HG03108 (cell line): ENCODE data around the gene ADNP.
"Not testable (repeated sequence)": the region's sequence is repeated elsewhere in the genome, so short reads cannot be mapped to it uniquely, and the experiment has no call there.

ENCODE experiments used
- ATAC-seq: cut with Tn5 transposase; IDR thresholded peaks from one replicate; pipeline ENCODE4 v1.9.1; 2021; ENCODE audit warnings: moderate library complexity; ENCODE audit not compliant: unreplicated experiment

Gene ADNP

DNA sequence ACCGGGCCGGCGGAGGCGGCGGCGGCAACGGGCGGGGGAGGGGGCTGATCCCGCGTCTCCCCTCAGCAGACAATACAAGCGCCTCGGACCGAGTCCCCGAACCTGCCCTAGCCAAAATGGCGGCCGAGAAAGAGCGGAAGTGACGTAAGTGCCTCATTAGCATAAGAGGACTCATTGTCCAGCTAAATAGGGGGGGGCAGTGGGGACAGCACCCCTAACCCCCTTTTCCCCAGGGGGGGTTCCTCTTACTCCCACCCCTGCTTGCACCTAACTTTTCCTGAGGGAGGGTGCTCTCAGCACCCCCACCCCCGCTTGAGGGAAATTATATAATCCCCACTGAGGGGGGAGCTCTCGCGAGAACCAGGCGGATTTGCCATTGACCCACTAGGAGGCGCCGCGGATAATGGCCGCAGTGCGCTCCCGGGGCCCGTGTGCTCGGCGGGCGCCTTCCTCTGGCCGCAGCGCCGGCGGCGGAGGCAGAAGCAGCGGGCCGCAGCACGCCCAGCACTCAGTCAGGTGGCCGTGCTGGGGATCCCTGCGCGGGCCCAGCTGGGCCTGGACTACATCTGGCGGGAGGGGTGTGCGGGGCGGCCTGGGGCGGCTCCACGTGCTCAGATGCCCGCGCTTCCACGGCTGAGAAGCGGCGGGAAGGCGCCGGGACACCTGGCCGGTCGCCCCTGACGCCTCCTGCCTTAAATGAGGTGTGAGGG, at the start of gene ADNP:
ADNP (minus strand) TSS at position 132 of the 710 bp plus-strand sequence. CDS start 27,441 bp downstream, outside the sequence.
- peak; percentile 52 for ATAC-seq

- no peak for ATAC-seq
Observed at GRCh38 chr20:50980071-50980681, 48.9 kb upstream of the ADNP start.

DNA sequence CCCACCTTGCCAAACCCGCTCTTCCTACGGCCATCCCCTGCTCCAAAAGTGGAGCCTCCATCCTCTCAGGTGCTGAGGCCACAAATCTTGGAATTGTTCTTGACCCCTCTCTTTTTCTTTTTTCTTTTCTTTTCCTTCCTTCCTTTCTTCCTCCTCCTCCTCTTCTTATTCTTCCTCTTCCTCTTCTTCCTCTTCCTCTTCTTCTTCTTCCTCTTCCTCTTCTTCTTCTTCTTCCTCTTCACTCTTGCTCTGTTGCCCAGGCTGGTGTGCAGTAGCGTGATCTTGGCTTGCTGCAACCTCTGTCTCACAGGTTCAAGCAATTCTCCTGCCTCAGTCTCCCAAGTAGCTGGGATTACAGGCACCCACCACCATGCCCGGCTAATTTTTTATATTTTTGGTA, 47.3 kb upstream of the ADNP start:
- not testable (repeated sequence) for ATAC-seq

- no peak for ATAC-seq
Observed at GRCh38 chr20:50977066-50978021, 46.1 kb upstream of the ADNP start.

DNA sequence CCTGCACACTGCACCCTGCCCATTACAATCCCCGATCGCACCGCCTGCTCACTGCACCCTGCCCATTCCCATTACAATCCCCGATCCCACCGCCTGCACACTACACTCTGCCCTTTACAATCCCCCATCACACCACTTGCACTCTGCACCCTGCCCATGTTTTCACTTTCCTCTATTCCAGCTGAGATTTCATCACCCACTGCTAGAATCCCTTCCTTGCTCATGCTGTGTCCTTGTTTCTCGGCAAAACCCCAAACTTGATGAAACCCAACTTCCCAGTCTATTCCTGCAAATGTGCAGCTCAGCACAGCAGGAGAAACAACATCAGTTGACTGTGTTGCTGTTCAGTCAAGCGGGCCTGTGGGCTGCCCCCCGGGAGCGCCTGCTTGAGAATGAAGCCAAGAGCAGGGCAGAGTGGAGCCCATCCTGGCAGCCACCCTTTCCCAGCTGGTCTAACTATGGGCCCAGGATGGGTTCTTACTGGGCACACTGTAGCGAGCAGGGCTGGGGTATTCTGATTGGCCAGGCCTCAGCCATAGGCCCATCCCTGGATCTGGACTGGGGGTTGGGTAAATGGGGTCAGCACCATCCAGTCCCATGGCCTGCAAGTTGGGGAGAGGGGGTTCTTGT, 44.6 kb upstream of the ADNP start:
- no peak for ATAC-seq

DNA sequence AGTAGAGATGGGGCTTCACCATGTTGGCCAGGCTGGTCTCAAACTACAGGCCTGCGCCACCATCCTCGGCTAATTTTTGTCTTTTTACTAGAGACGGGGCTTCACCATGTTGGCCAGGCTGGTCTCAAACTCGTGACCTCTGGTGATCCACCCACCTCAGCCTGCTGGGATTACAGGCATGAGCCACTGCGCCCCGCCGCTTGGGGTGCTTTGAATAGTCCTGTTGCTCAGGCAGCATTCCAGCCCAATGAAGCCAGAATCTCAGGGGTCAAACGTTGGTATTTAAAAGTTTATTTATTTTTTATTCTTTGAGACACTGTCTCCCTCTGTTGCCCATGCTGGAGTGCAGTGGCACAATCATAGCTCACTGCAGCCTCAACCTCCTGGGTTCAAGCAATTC, 38.7 kb upstream of the ADNP start:
- ATAC-seq = no peak

DNA sequence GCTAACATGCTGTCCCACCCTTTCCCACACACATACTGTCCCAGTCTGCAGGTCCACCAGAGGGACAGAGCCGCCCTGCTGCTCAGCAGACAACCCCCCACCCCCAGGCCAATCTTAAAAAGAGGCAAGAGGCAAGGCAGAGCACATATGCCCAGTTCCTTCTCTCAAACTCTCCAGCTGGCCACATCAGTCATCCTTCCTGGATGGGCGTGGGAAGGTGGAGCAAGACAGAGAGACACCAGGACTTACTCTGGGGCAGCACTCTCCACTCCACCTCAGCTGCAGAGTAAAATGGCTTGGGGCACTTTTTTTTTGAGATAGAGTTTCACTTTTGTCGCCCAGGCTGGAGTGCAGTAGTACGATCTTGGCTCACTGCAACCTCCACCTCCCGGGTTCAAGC, 38.2 kb upstream of the ADNP start:
- no peak for ATAC-seq

GRCh38 chr20:50968289-50968688, 37.1 kb upstream of the ADNP start:
- no peak for ATAC-seq

DNA sequence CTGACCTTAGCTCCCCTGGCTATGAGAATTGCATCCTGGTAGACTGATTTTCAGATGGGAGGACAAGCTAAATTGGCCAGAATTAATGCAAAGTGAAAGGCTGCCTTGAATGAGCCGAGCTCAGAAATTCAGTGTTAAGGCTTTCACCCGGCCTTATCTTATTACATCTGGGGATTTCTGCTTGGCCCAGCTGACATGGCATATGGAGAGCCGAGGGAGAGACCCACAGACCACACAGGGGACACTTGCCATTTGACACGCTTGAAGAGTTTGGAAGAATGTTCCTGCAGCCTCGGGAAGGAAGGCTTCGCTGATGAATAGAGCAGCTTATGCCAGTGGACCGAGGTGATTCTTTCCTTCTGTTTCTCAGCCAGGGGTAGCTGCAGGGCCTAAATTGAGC, 36.3 kb upstream of the ADNP start:
- ATAC-seq = no peak

GRCh38 chr20:50959543-50960126, 28.4 kb upstream of the ADNP start:
- no peak for ATAC-seq

DNA sequence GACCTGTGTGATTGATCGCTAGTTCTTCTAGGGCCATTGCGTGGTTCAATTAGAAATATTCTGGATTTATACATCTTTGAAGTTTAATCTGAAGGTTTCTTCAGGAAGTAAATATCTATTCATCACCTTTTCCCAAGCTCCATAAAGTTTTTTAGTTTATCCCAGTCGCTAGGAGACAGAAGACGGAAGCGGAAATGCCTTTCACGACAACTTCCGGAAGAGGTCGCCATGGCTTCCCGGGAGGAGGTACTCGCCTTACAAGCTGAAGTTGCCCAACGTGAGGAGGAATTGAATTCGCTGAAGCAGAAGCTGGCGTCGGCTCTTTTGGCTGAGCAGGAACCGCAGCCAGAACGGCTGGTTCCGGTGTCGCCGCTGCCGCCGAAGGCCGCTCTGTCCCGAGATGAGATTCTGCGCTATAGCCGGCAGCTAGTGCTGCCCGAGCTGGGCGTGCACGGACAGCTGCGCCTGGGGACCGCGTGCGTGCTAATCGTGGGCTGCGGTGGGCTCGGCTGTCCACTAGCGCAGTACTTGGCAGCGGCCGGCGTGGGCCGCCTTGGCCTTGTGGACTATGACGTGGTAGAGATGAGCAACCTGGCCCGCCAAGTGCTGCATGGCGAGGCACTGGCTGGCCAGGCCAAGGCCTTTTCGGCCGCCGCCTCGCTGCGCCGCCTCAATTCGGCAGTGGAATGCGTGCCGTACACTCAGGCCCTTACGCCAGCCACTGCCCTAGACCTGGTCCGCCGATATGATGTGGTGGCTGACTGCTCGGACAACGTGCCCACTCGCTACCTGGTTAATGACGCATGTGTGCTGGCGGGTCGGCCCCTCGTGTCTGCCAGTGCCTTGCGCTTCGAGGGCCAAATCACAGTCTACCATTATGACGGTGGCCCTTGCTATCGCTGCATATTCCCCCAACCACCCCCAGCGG, 27.6 kb upstream of the ADNP start, which contains the start of gene MOCS3:
MOCS3 (plus strand) TSS at position 204 of the 928 bp plus-strand sequence; CDS start at position 229, 25 bp downstream.
- peak; percentile 72 for ATAC-seq

DNA sequence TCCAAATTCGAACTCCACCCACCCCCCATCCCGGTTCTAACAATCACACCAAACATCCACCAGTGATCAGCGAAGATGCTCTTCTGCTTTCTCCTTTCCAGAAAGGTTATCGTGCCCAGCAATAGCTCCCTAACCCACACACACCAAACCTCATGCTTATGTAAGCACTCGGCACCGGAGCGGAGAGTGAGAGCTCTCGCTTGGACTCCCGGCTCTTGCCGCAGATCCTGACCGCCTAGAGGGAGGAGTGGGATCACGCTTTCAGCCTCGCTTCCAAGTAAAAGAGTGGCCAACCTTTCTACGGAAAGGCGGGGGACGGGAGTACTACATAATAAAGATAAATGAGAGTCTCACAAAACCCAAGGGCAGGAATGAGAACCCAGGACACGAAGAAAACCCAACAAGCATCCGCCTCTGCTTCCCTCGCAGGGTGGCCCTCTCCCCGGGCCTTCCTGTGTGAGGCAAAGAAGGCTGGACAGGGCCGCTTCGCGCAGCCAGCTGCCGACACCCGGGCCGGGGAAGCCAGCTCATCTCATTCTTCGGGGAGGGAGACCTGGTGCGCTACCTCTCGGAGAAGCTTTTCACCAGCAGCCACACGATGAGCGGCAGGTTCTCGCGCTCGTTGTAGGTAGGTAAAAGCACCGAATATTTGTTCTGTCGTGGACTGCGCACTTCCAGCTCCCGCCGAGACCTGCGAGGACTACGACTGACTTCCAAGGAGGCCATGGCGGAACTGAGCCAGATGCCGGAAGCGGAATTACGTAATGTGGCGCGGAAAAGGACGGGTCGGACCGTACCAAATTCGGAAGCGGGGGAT, 26.8 kb upstream of the ADNP start, which contains the start of gene DPM1:
DPM1 (minus strand) TSS at position 735 of the 817 bp plus-strand sequence; CDS start at position 726, 9 bp downstream.
- ATAC-seq = peak; percentile 65

- ATAC-seq = no peak
Observed at GRCh38 chr20:50957276-50957675, 26.0 kb upstream of the ADNP start.

DNA sequence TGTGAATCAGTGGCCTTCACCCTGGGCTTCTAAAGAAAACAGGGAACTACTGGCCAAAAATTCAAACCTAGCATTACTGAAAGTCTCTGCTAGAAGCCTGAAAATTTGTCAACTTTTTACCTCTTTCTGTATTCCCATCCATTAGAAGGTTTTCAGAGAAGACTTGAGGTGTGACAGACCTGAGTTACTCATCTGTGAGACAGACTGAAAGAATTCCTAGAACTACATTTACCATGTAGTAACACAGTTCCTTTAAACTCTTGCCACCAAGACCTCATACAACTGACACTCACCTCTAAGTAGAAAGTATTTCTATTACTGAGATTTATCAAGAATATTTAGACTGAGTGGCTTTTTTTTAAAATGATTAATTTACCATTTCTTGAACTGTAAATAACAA, 22.6 kb upstream of the ADNP start:
- no peak for ATAC-seq

GRCh38 chr20:50953196-50953595, 22.0 kb upstream of the ADNP start:
- no peak for ATAC-seq

GRCh38 chr20:50948132-50948785, 17.0 kb upstream of the ADNP start:
- ATAC-seq = no peak

DNA sequence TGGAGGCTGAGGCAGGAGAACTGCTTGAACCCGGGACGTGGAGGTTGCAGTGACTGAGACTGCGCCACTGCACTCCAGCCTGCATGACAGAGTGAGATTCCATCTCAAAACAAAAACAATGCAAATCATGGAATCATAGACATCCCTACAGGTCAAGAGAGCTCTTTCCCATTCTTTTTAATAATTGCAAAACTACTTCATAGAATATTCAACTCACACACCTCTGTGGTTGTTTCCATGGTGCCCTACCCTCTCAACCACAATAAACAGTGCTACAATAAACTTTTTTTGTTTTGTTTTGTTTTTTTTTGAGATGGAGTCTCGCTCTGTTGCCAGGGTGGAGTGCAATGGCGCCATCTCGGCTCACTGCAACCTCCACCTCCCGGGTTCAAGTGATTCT, 11.8 kb upstream of the ADNP start:
- no peak for ATAC-seq

- ATAC-seq = no peak
Observed at GRCh38 chr20:50933589-50933988, 2.4 kb upstream of the ADNP start.
